KOPT-K1 (cell line): Measurements from ENCODE around the gene DYNC2H1.
"Not testable (repeated sequence)": the region's sequence is repeated elsewhere in the genome, so short reads cannot be mapped to it uniquely, and the experiment has no call there.

Experiments used
- H3K27ac ChIP-seq: fragments of 200-600 bp; sonication (generic); 2 replicates; pipeline ENCODE4 v1.5.1; 2016; ENCODE audit warnings: antibody characterized with exemption, mild to moderate bottlenecking, low read depth, low read length; ENCODE audit not compliant: poor library complexity, severe bottlenecking
- H3K36me3 ChIP-seq: fragments of 200-600 bp; sonication (generic); 2 replicates; pipeline ENCODE4 v1.5.1; 2017; ENCODE audit warnings: antibody characterized with exemption, mild to moderate bottlenecking, low read length, moderate library complexity; ENCODE audit not compliant: insufficient read depth
- H3K9me3 ChIP-seq: fragments of 200-600 bp; sonication (generic); 2 replicates; pipeline ENCODE4 v1.5.1; 2017; ENCODE audit warnings: antibody characterized with exemption, low read length, mild to moderate bottlenecking; ENCODE audit not compliant: insufficient read depth, poor library complexity, severe bottlenecking

DYNC2H1 gene

GRCh38 chr11:103097279-103097678, 11.9 kb upstream of the DYNC2H1 start:
- Histone ChIP-seq H3K36me3 (no peaks in the 10 kb centered on the region), H3K27ac (no peak overlapping the region), H3K9me3 (peaks cover 3% of the 10 kb centered on the region)

GRCh38 chr11:103109818-103110388, 677 bp downstream of the DYNC2H1 start:
- Histone ChIP-seq H3K27ac (no peak overlapping the region), H3K9me3 (no peaks in the 10 kb centered on the region), H3K36me3 (no peaks in the 10 kb centered on the region)

- no peak overlapping the region for H3K27ac ChIP-seq
- H3K36me3 ChIP-seq: no peaks in the 10 kb centered on the region
Measured at GRCh38 chr11:103110391-103110790, 1.2 kb downstream of the DYNC2H1 start.

GRCh38 chr11:103111400-103111799, 2.2 kb downstream of the DYNC2H1 start:
- Histone ChIP-seq H3K36me3 (no peaks in the 10 kb centered on the region), H3K9me3 (no peaks in the 10 kb centered on the region), H3K27ac (no peak overlapping the region)

More at GRCh38 chr11:103110391-103110790, 1.2 kb downstream of the DYNC2H1 start:
- H3K9me3 ChIP-seq: no peaks in the 10 kb centered on the region

GRCh38 chr11:103112364-103112763, 3.1 kb downstream of the DYNC2H1 start:
- H3K9me3 ChIP-seq: no peaks in the 10 kb centered on the region
- no peaks in the 10 kb centered on the region for H3K36me3 ChIP-seq
- H3K27ac ChIP-seq: no peak overlapping the region

- Histone ChIP-seq H3K27ac (no peak overlapping the region), H3K36me3 (no peaks in the 10 kb centered on the region), H3K9me3 (no peaks in the 10 kb centered on the region)
Measured at GRCh38 chr11:103114836-103115235, 5.6 kb downstream of the DYNC2H1 start.

- Histone ChIP-seq H3K9me3 (no peaks in the 10 kb centered on the region), H3K36me3 (no peaks in the 10 kb centered on the region), H3K27ac (no peak overlapping the region)
Measured at GRCh38 chr11:103125462-103125861, 16.2 kb downstream of the DYNC2H1 start.

GRCh38 chr11:103141986-103142385, 32.8 kb downstream of the DYNC2H1 start:
- not testable (repeated sequence) for H3K36me3 ChIP-seq, H3K9me3 ChIP-seq, H3K27ac ChIP-seq

GRCh38 chr11:103147627-103148026, 38.4 kb downstream of the DYNC2H1 start:
- Histone ChIP-seq H3K9me3 (no peaks in the 10 kb centered on the region), H3K27ac (no peak overlapping the region), H3K36me3 (no peaks in the 10 kb centered on the region)

- no peaks in the 10 kb centered on the region for H3K36me3 ChIP-seq
- H3K9me3 ChIP-seq: no peaks in the 10 kb centered on the region
- no peak overlapping the region for H3K27ac ChIP-seq
Measured at GRCh38 chr11:103157542-103157941, 48.3 kb downstream of the DYNC2H1 start.

- Histone ChIP-seq H3K9me3 (no peaks in the 10 kb centered on the region), H3K36me3 (no peaks in the 10 kb centered on the region), H3K27ac (no peak overlapping the region)
Measured at GRCh38 chr11:103164093-103164796, 55.0 kb downstream of the DYNC2H1 start.

- H3K9me3 ChIP-seq: no peaks in the 10 kb centered on the region
- no peaks in the 10 kb centered on the region for H3K36me3 ChIP-seq
- no peak overlapping the region for H3K27ac ChIP-seq
Measured at GRCh38 chr11:103167166-103167565, 57.9 kb downstream of the DYNC2H1 start.

- no peaks in the 10 kb centered on the region for H3K36me3 ChIP-seq
- H3K9me3 ChIP-seq: no peaks in the 10 kb centered on the region
- H3K27ac ChIP-seq: no peak overlapping the region
Measured at GRCh38 chr11:103170865-103171264, 61.6 kb downstream of the DYNC2H1 start.

- Histone ChIP-seq H3K36me3 (no peaks in the 10 kb centered on the region), H3K27ac (no peak overlapping the region), H3K9me3 (no peaks in the 10 kb centered on the region)
Measured at GRCh38 chr11:103175461-103176129, 66.4 kb downstream of the DYNC2H1 start.

GRCh38 chr11:103183981-103184611, 74.9 kb downstream of the DYNC2H1 start:
- H3K9me3 ChIP-seq: no peaks in the 10 kb centered on the region

More at GRCh38 chr11:103183981-103184611, 74.9 kb downstream of the DYNC2H1 start:
- no peaks in the 10 kb centered on the region for H3K36me3 ChIP-seq
- H3K27ac ChIP-seq: no peak overlapping the region
